A673 (cell line): Measurements from ENCODE around the gene ANKRD28.

Experiments
- CTCF ChIP-seq: fragments of 300-800, 200-600 bp; sonication (generic); conservative IDR thresholded peaks from 2 replicates; pipeline ENCODE4 v1.5.1; 2017; ENCODE audit warnings: low read depth, mild to moderate bottlenecking, antibody characterized with exemption, low read length, moderate library complexity, mixed read lengths
- EZH2 ChIP-seq: fragments of 200-600 bp; sonication (generic); IDR thresholded peaks from 2 replicates; pipeline ENCODE4 v1.6.1; 2017; ENCODE audit warnings: borderline replicate concordance, low read depth, mild to moderate bottlenecking, mixed read lengths, antibody characterized with exemption, low read length; ENCODE audit not compliant: poor library complexity, severe bottlenecking

GRCh38 chr3:15798533-15799245 is 910 bp upstream of the ANKRD28 start:
- TF ChIP-seq EZH2 (no peak), CTCF (no peak)
